ENCODE data around the gene THEM5.

The THEM5 gene

DNA sequence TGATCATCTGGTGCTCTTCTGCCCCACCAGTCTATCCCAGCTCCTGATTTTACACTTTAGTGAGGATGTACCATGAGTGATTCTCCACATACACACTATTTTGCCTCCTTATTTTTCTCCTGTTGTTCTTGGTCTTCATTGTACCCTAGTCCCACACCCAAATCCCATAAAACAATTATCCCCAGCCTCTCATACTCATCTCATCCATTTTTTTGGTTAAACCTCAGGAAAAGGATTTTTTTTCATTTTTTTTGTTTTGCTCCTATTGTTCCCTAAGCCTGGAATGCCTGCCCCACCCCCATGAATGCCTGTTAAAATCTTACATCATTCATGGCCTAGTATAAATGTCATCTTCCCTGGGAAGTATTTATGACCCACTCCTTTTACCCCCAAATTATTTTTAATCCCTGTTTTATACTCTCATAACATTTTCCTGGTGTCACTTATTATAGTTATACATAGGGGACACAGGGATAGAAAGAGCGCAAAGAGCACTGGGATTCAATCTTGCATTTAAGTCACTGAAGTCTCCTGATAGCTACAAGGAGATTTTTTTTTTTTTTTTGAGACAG lies 43.4 kb downstream of the THEM5 start:
- Histone ChIP-seq H3K4me3 (ENCODE audit: low read depth in 1 of 2, low read length in 2 of 2) (no peak overlapping the region), H4K20me1 (ENCODE audit: insufficient read depth, low read length) (no peaks in the 10 kb centered on the region), H3K36me3 (ENCODE audit: insufficient read depth, low read length) (peaks cover 32% of the 10 kb centered on the region), H3K9me3 (ENCODE audit: insufficient read depth, low read length, severe bottlenecking) (no peaks in the 10 kb centered on the region), H3K4me2 (ENCODE audit: insufficient read depth, low read length) (no peak overlapping the region), H3K9ac (ENCODE audit: low read depth, low read length) (no peak overlapping the region), H3K27ac (ENCODE audit: low read length) (no peak overlapping the region), H3K4me1 (ENCODE audit: insufficient read depth, low read length) (no peaks in the 10 kb centered on the region), H3K27me3 (ENCODE audit: insufficient read depth, low read length, poor library complexity) (no peaks in the 10 kb centered on the region), H3K79me2 (ENCODE audit: insufficient read depth, low read length) (no peaks in the 10 kb centered on the region), H2AFZ (ENCODE audit: low read depth, low read length) (no peak overlapping the region)
- ATAC-seq (ENCODE audit: insufficient read depth, low read depth): no peak
- no peak for TF ChIP-seq EZH2 (IDR thresholded peaks at IDR 0.05; ENCODE audit: borderline replicate concordance, low read depth, low read length, severe bottlenecking)
- TF ChIP-seq, protein P1, sequence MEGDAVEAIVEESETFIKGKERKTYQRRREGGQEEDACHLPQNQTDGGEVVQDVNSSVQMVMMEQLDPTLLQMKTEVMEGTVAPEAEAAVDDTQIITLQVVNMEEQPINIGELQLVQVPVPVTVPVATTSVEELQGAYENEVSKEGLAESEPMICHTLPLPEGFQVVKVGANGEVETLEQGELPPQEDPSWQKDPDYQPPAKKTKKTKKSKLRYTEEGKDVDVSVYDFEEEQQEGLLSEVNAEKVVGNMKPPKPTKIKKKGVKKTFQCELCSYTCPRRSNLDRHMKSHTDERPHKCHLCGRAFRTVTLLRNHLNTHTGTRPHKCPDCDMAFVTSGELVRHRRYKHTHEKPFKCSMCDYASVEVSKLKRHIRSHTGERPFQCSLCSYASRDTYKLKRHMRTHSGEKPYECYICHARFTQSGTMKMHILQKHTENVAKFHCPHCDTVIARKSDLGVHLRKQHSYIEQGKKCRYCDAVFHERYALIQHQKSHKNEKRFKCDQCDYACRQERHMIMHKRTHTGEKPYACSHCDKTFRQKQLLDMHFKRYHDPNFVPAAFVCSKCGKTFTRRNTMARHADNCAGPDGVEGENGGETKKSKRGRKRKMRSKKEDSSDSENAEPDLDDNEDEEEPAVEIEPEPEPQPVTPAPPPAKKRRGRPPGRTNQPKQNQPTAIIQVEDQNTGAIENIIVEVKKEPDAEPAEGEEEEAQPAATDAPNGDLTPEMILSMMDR (IDR thresholded peaks at IDR 0.05; ENCODE audit: borderline replicate concordance, extremely low read depth, low read length, poor library complexity, severe bottlenecking): no peak
- no peak for DNase-seq

DNA sequence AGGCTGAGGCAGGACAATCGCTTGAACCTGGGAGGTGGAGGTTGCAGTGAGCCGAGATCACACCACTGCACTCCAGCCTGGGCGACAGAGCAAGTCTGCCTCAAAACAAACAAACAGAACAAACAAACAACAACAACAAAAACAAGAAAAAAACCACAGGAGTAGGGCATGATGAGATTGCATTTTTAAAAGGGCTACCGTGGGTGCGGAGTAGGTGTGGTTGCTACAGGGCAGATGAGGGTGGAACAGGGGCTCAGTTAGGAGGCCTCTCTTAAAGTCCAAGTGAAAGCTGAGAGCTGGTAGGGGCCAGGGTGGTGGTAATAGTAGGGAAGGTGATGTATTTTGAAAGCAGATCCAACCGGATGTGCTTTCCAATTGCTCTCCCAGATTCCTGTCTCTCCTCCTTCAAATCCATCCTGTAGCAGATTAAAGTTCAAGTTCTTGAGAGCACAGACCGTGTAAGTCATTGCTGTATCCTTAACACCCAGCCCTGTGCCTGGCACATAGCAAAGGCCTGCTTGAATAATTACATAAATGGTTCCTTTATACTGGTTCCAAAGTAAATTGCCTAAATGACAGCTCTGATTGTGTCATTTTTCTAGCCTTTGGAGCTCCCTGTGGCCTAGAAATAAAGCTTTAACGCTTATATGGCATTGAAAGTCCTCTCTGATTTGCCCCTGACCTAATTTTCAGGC lies 44.1 kb downstream of the THEM5 start:
- H3K9ac ChIP-seq (ENCODE audit: low read depth, low read length): no peak overlapping the region
- DNase-seq: no peak

DNA sequence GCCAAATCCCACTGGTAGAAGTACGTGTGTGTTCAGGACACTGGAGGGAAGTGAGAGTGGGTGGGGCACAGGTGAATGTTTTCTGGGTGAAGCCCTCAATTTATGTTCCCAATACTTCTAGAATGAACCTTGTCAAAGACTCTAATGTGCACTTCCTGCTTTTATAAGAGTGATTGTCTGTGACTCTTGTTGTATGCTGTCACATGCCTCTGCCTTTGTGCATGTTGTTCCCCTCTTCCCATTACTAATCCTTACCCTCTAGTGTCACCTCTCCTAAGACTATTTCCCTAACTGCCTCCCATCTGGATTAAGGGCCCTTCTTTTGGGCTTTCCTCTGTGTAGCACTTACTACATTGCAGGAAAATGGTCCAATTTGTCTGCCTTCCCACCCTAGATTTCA lies 45.7 kb downstream of the THEM5 start:
- Histone ChIP-seq H3K27me3 (ENCODE audit: insufficient read depth, low read length, poor library complexity) (no peaks in the 10 kb centered on the region), H2AFZ (ENCODE audit: low read depth, low read length) (no peak overlapping the region), H3K4me3 (ENCODE audit: low read depth in 1 of 2, low read length in 2 of 2) (no peak overlapping the region), H3K27ac (ENCODE audit: low read length) (0 out of 2 replicates have a peak overlapping the region, but pooled peaks have one; percentile 19), H3K4me1 (ENCODE audit: insufficient read depth, low read length) (no peaks in the 10 kb centered on the region), H3K9me3 (ENCODE audit: insufficient read depth, low read length, severe bottlenecking) (no peaks in the 10 kb centered on the region), H4K20me1 (ENCODE audit: insufficient read depth, low read length) (no peaks in the 10 kb centered on the region), H3K4me2 (ENCODE audit: insufficient read depth, low read length) (no peak overlapping the region), H3K36me3 (ENCODE audit: insufficient read depth, low read length) (peaks cover 13% of the 10 kb centered on the region), H3K79me2 (ENCODE audit: insufficient read depth, low read length) (no peaks in the 10 kb centered on the region), H3K9ac (ENCODE audit: low read depth, low read length) (no peak overlapping the region)
- DNase-seq: no peak
- no peak for ATAC-seq (ENCODE audit: insufficient read depth, low read depth)
- no peak for TF ChIP-seq EZH2 (IDR thresholded peaks at IDR 0.05; ENCODE audit: borderline replicate concordance, low read depth, low read length, severe bottlenecking)
- TF ChIP-seq, protein P1 (IDR thresholded peaks at IDR 0.05; ENCODE audit: borderline replicate concordance, extremely low read depth, low read length, poor library complexity, severe bottlenecking): no peak

More for the DNA sequence above, 44.1 kb downstream of the THEM5 start:
- no peaks in the 10 kb centered on the region for H3K27me3 ChIP-seq (ENCODE audit: insufficient read depth, low read length, poor library complexity)
- H3K4me1 ChIP-seq (ENCODE audit: insufficient read depth, low read length): no peaks in the 10 kb centered on the region
- TF ChIP-seq, protein P1 (IDR thresholded peaks at IDR 0.05; ENCODE audit: borderline replicate concordance, extremely low read depth, low read length, poor library complexity, severe bottlenecking): no peak
- TF ChIP-seq EZH2 (IDR thresholded peaks at IDR 0.05; ENCODE audit: borderline replicate concordance, low read depth, low read length, severe bottlenecking): no peak
- H3K9me3 ChIP-seq (ENCODE audit: insufficient read depth, low read length, severe bottlenecking): no peaks in the 10 kb centered on the region
- no peak overlapping the region for H3K4me3 ChIP-seq (ENCODE audit: low read depth in 1 of 2, low read length in 2 of 2)
- H2AFZ ChIP-seq (ENCODE audit: low read depth, low read length): no peak overlapping the region
- H4K20me1 ChIP-seq (ENCODE audit: insufficient read depth, low read length): no peaks in the 10 kb centered on the region
- no peaks in the 10 kb centered on the region for H3K79me2 ChIP-seq (ENCODE audit: insufficient read depth, low read length)
- peaks cover 26% of the 10 kb centered on the region for H3K36me3 ChIP-seq (ENCODE audit: insufficient read depth, low read length)
- no peak overlapping the region for H3K27ac ChIP-seq (ENCODE audit: low read length)
- ATAC-seq (ENCODE audit: insufficient read depth, low read depth): no peak
- H3K4me2 ChIP-seq (ENCODE audit: insufficient read depth, low read length): no peak overlapping the region
